GM21528 (cell line): ENCODE data around the gene KCNQ2.
"Not testable (repeated sequence)": the region's sequence is repeated elsewhere in the genome, so short reads cannot be mapped to it uniquely, and the experiment has no call there.

Experiments
- ATAC-seq: cut with Tn5 transposase; IDR thresholded peaks from one replicate; pipeline ENCODE4 v1.9.1; 2021; ENCODE audit warnings: mild to moderate bottlenecking, moderate library complexity; ENCODE audit not compliant: unreplicated experiment, low FRiP score

KCNQ2 gene

DNA sequence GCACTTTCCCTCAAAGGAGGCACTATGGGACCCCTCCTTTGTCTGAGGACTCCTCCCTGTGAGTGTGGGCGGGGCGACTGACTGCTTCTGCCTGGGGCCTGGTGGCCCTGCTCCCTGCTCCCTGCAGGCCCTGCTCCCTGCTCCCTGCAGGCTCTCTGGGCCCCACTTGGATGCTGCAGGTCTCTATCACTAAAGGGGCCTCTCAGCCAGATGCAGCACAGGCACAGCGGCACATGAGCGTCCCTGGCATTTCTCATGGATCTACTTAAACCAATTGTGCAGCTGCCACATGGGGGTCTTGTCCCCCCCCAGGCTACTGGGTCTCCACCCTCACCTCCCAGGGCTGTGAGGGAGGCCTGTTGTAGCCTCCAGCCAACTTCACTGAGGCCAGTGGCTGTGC, 18.6 kb upstream of the KCNQ2 start:
- ATAC-seq, result no peak

DNA sequence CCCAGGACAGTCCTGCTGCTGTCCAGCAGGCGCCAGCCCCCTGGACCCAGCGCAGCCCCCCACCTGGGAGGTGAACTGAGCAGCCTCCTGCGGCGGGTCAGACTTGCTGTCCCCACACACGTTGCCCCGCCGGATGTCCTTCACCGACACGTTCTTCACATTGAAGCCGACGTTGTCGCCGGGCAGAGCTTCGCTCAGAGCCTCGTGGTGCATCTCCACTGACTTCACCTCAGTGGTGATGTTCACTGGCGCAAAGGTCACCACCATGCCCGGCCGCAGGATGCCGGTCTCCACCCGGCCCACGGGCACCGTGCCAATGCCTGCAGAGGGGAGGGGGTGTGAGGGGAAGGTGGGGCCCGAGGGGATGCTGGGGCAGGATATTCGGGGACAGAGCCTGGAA, 18.0 kb upstream of the KCNQ2 start:
- no peak for ATAC-seq

DNA sequence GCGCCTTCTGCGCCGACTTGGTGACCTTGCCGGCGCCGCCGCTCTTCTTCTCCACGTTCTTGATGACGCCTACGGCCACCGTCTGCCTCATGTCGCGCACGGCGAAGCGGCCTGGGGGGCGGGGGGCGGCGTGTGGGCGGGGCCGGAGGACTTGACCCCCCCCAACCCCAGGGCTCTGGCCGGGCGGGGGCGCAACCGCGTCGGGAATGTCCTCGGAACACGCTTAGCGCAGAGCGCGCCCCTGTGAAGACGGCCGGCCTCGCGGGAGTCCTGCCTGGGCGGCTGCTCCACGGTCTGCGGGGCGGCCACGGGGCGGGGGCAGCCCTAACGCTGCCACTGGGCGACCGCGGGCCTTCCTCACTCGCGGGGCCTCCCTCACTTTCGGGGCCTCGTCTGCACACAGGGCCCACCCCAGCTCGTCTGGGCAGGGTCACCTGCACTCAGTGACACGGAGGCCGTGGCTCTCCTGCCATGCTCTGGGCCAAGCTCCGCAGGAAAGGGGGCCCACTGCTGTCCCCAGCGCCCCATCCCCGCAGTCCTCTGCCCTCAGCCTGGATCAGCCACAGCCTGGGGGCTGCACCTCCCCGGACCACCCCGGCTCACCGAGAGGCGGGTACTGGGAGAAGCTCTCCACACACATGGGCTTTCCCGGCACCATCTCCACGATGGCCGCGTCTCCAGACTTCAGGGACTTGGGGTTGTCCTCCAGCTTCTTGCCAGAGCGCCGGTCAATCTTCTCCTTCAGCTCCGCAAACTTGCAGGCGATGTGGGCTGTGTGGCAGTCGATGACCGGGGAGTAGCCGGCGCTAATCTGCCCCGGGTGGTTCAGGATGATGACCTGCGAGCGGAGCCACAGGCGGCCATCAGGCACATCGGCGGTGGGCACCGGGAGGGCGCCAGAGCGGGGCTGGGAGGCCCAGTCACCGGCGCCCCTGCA, 16.1 kb upstream of the KCNQ2 start:
- no peak for ATAC-seq

DNA sequence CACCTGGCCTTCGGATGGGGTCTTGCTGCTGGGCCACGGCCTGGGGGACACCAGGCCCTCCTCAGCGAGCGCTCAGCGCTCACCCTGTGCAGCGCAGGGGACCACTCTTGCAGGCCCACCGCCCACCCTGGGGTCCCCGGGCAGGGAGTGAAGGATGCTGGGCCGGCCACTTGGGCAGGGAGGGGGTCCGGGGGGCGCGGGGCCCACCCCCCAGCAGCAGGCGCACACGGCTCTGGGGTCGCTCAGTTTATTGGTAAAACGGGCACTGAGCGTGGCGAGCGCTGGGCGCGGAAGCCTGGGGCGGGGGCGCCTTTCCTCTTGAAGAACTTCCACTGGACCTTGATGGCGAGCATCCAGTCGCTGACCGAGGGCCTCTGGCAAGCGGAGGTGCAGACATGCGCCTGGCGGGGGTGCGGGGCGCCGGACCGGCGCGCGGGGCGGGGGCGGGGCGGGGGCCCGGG, 15.4 kb upstream of the KCNQ2 start:
- ATAC-seq, result no peak

DNA sequence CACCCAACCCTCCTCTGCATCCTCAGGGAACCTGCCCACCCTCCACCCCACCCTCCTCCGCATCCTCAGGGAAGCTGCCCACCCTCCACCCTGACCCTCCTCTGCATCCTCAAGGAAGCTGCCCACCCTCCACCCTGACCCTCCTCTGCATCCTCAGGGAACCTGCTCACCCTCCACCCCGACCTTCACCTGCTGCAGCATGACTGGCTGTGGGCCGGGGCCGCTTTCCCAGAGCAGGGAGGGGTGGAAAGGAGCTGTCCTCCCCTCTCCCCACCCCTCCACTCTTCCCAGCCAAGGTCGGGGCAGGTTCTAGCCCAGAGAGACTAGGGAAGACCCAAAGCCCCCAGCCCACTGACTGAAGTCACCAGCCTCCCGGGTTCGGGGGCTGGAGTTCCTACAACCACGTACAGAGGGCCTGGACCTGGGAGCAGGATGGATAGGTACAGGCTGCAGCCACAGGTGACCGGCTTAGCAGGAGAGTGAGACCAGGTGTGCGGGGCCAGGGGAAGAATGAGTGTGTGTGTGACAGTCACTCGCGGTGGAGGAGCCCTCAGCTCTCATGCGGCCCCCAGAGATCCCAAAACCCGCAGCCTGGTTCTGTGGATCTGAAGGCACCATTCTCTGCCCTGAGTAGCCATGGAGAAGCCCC, 14.8 kb upstream of the KCNQ2 start:
- no peak for ATAC-seq

DNA sequence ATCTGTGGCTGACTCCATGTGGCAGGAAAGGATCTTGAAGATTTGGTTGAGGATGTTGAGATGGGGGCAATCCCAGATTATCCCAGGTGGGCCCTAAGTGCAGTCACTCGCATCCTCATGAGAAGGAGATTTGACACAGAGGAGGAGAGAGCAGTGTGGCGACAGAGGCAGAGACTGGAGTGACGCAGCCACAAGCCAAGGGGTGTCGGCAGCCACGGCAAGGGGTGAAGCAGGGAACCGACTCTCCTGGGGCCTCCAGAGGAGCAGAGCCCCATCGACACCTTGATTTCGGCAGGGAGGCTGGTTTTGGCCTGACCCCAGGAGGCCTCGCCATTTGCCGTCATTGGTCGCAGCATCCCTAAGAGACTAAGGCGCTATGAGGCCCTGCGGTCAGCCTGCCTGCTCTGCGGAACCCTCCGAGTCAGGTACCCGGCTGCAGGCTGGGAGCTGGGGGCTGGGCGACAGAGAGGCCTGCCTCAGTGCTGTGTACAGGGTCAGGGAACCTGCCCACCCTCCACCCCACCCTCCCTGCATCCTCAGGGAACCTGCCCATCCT, 13.9 kb upstream of the KCNQ2 start:
- no peak for ATAC-seq

DNA sequence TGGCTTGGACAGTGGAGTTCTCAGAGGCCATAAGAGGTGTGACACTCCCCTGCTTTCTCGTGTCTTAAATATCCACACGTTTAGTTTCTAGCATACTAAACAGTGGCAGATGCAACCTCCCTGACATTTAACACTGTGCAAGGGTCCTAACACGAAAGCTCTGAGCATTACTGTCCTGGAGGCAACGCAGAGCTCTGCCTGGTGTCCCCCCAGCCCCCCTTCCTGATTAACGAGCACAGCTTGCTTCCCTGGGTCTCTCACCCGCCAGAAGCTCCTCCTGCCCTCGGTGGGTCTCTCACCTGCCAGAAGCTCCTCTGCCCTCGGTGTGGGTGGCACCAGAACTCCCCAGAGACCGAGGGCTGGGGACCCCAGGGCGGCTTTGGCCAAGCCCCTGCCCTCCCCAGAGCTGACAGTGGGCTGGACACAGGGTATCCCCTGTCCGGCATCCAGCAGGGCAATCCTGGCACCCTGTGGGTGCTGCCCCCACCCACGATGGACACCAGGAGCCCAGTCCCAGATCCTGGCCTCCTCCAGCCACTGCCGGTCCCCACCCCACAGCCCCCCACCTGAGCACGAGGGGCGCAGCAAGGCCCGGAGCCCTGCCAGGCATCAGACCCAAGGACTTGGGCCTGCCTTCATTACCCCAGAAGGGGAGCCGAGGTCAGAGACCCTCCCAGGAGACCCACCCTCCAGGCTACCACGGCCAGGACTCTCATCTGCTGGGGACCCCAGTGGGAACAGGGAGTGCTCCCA, 12.4 kb upstream of the KCNQ2 start:
- no peak for ATAC-seq

DNA sequence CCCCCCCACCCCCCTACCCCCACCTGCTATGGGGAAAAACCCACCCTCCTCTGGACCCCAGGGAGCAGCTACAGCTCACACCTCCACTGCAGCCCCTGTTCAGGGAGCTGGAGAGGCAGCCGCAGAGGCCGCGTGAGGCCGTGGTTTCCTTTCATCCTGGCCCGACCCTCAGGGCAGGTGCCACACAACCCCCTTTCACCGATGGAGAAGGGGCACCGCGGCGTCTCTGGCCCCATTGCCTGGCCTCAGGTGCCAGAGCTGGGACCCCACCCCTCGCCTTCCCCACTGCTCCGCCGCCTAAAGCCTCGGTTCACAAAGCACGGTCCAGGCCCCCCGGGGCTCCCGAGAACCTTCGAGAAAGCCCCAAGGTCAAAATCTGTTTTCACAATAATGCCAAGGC, 11.8 kb upstream of the KCNQ2 start:
- ATAC-seq, result no peak

DNA sequence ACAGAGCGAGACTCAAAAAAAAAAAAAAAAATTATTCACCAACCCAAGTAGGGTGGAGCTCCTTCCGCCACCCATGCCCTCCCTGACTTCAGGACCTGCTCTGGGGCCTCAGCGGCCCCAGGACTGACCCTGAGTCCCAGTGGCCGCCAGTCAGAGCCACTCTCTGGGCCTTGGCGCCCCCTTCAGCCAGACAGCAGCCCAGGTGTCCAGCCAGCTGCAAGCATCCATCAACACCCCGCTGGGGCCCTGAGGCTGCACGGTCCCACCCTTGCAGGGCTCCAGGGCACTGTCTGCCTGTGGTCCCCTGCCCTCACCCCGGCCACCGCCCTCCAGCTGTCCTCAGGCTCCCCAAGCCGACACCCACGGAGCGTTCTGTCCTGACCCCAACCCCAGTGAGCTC, 11.4 kb upstream of the KCNQ2 start:
- ATAC-seq, result no peak

DNA sequence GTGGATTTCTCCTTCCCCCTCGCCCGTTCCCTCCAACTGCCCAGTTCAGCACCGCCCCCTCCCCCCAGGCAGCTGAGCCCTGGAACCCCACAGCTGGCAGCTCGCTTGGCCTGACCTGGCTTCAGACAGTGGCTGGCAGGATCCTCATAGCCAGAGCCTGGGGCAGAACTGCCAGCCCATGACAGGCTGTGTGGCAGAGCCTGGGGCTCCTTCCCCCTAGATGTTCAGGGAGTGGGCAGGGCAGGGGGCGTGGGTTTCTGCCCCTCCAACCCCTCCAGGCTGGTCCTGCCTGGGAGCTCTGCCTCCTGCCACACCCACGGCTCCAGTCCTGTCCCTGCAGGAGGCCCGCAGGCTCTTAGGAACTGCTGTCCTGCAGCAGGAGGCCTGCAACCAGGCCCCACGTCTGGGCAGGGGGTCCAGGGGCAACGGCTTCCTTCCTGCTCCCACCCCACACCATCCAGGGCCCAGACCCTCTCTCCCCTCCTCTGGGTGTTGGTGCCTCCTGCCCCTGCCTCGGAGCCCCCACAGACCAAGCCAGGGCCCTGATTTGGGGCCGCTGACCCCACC, 9.6 kb upstream of the KCNQ2 start:
- ATAC-seq, result no peak

DNA sequence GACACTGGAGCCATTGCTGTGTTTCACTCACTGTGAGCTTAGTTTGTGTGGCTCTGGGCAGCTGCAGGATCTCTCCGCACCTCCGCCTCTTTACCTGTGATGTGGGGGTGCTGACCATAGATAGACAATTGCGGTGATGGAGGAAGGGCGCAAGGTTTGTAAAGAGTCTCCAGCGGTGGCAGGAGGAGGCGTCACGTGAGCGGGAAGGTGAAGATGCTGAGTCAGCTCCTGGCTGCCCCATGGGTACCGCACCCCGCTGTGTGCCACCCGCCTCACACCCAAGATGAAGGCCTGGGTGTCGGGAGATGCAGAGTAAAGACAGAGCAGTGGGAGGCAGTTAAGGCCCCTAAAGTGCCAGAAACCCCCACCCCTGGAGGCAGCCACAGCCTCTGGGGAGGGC, 9.0 kb upstream of the KCNQ2 start:
- no peak for ATAC-seq

DNA sequence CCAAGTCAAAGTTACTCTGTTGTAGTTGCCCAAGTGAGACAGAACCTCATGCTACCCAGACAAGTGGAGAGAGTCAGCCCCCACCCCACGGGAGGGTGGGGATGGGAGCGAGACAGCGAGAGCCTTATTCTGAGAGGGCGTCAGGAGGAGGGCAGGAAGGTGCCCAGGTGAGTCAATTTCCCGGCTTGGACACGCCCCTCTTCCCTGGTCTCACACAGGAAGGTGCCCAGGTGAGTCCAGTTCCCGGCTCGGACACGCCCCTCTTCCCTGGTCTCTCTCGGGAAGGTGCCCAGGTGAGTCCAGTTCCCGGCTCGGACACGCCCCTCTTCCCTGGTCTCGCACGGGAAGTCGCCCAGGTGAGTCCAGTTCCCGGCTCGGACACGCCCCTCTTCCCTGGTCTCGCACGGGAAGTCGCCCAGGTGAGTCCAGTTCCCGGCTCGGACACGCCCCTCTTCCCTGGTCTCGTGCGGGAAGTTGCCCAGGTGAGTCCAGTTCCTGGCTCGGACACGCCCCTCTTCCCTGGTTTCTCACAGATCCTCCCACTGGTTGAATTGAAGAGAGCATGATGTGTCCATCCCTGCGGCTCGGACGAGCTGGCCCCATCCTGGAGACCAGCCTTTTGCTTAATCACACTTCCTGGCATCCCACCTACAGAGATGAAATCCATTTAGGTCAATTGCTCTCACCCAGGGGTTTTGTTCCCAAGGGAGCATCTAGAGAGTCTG, 7.4 kb upstream of the KCNQ2 start:
- not testable (repeated sequence) for ATAC-seq

DNA sequence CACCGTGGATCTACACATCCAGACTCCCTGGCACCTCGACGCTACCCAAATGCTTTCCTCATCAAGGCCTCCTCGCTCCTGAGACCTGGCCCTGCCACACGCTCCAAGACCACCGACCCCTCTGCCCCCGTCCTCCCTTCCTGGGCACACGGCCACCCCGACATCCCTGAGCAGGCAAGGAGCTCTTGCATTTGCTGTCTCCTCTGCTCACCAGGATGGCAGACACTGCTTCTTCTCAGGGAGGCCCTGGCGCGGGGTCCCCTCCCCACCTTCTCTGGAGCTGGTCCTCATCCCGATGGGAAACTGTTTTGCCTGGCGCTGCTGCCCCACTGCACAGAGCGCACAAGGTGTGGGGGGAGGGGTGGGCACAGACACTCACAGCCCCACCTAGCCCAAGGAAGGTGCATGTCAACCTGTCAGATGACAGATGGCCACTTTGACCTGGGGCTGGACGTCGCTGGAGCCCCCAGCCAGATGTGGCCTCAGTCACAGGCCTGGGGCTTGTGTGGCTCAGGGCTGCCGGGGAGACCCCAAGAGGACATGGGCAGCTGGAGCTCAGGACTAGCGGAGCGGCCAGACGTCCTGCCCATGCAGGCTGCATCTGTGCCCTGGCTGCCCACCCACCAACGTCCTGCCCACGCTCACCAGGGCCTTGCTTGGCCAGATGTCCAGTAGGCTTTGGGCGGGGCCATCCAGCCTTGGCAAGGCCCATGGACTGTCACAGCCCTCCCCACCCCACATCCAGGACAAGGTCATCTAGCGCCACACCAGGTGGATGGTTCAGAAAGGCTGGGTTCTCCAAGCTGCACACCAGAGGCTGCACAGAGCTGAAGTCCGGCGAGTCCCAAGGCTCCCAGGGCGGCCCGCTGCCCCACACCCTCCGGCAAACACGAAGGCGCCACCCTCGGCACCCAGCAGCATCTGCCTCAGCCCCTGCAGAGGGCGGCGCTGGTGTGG, 6.2 kb upstream of the KCNQ2 start:
- no peak for ATAC-seq

DNA sequence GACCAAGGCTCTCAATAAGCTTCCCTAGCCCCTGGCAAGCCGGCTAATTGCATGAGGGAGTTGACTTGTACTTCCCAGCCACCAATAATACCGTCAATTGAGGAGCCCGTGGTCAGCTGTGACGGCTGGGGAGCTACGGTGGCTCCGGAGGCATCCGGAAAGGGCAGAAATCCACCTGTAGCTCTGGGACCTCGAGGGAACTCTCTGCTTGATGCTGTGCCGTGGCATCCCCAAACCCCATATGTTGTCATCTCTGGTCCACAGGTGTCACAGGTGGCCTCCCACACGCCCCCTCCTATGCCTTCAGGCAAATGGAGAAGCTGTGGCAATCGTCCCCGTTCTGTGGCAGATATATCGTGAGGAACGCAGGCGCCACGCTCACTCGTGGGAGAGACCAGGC, 5.5 kb upstream of the KCNQ2 start:
- ATAC-seq, result no peak

DNA sequence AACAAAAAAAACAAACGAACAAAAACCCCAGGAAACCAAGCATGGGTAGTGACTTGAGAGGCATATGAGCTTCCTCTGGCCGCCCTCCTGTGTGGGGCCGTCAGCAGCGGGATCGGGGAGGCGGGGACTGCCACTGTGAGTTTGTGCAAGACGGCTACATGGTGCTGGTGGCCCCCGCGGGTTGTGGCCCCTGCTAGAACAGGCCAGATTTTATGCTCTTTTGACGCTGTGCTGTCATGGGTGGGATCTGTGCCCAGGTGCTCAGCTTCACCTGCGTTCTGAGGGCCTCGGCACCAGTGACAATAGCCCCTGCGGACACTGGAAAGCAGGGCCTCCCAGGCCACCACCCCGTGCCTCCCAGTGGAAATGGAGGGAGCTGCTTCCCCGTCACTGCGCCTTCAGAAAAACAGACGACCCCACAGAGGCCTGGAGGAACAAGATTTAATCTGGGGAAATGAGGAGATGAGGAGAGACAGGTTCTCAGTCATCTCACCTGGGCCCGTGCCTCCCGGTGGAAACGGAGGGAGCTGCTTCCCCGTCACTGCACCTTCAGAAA, 4.7 kb upstream of the KCNQ2 start:
- ATAC-seq, result no peak

DNA sequence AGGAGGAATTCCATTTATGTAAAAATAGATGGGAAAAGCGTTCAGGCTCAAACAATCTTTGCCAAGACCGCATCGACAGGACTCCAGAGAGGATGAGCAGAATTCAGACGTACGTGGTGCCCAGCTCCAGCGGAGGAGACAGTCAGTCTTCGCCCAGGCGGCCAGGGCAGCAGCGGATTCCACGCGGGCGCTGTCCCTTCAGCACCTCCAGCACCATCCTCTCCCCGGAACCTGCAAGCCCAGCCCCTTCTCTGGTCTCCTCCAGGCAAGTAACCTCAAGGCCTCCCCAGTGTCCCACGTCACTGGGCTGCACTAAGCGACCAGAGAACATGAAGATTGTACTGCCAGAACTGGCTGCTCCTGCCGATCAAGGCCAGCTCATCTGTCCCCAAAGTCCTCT, 2.8 kb upstream of the KCNQ2 start:
- ATAC-seq, result no peak

DNA sequence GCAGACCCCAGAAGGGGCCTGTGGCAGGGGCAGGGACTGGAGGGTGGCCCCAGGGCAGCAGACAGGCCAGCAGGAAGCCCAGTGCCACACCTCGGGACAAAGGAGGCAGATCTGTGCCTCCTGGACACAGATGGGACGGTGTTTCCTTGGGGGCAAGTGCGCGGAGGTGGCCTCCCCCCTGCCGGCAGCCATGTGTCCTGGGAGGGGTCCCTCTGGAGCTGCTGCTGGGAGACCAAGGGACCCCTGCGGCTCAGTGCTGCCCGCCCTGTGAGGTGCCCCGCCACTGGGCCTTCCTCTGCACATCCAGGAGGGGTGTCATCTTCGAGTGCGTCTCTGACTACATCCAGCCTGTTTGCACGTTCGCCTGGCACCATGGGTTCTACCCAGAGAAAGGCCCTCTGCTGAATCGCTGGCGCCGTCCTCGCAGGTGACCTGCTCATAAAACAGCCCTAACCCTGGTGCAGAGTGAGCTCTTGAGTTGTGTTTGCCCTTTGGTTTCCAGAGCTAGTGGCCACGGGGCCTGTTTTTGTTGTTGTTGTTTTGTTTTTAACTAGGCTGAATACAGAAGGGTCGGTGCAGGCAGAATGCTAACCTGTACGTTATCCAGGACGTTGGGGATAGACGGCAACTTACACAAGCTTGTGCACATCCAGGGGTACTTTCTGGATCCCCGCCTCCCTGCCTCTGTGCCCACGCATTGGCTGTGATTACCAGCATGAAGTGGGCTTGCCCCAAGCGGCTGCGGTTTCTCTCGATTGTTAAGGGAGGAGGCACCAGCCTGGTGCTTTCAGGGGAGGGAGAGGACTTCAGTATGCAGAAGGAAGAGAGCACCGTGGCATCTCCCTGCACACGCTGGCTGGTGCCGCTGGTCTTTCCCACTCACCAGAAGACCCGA, 1.3 kb upstream of the KCNQ2 start:
- no peak for ATAC-seq
